HG03521 (cell line): Measurements from ENCODE around the gene MRC1.

Experiments used
- ATAC-seq: cut with Tn5 transposase; IDR thresholded peaks from one replicate; pipeline ENCODE4 v1.9.1; 2021; ENCODE audit warnings: mild to moderate bottlenecking, moderate library complexity; ENCODE audit not compliant: unreplicated experiment

The MRC1 gene

DNA sequence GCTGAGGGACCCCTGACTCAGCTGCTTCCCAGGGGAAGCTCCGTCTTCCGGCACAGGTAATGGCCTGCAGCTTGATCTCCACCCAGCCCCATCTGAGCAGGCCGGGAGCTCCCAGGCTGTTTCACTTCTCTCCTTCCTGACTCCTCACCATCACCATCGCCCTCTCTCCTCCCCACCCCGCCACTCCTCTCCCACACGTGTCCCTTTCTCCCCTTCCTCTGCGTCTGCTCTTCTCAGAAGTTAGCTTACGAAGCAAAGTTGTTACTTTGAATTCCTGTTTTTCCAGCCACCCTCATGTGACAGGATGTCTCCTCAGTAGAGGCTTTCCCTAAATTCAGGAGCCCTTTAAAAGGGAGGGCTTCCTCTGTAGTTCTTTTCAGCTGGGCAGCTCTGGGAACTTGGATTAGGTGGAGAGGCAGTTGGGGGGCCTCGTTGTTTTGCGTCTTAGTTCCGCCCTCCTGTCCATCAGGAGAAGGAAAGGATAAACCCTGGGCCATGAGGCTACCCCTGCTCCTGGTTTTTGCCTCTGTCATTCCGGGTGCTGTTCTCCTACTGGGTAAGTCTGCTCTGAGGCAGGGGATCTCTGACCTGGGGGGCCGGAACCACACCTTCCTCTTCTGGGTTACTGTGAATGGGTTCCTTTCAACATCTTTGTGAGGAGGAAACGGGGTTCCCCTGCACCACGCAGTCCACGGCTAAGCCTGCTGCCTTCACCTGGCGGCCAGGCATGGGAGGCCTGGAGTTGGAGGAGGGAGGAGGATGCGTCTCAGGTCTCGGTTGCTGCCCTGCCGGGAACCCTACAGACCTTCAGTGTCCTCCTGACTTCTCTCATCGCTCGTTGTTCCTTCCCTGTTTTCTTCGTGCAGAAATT lies at the start of gene MRC1:
TSS of gene MRC1 (plus strand) at position 378 of the 871 bp plus-strand sequence. CDS start at position 496, 118 bp downstream.
- ATAC-seq, result no peak

DNA sequence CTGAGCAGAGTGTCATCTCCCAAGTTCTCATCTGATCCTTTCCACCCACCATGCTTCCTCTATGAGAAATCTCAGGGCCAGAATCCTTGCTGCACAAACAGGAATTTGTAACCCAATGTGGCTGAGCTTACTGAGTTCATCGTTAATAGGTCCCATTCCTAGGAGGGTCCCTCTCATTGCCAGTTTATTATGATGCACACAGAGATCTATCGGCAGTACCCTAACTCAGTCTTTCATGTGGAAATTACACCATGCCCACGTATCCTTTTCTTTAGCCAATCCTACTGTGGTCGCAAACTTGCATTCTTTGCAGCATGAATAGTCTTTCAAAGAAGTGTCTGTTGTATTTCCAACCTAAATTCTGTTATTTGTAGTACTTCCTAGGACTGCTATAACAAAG lies 45.0 kb upstream of the MRC1 start:
- no peak for ATAC-seq

DNA sequence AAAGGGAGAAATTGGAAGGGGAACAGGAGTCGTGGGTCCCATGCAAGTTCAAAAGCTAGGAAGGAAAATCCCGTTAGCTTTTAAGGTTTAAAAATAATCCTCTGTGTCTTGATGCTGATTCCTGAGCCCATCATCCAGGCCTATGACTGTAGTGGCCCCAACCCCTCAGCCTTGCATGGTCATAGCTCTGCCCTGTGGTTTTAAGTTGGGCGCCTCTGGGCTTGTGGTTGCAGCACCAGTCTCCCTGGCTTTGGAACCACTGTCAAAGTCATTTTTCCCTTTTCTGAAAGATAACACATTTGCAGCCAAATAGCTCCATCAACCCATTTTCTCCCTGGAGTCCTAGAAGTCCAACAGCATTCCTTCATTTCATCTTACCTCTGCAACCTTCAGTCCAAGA lies 43.5 kb upstream of the MRC1 start:
- ATAC-seq, result no peak

DNA sequence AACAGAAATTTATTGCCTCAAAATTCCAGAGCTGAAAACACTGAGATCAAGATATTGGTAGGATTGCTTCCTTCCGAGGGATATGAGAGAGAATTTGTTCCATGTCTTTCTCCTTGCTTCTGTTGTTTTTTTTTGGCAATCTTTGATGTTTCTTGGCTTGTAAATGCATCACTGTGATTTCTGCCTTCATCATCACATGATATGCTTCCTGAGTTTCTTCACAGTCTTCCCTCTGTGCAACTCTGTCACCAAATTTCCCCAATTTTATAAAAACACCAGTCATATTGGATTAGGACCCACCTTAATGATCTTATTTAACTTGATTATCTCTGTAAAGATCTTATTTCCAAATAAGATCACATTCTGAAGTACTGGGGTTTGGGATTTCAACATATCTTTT lies 42.4 kb upstream of the MRC1 start:
- no peak for ATAC-seq

DNA sequence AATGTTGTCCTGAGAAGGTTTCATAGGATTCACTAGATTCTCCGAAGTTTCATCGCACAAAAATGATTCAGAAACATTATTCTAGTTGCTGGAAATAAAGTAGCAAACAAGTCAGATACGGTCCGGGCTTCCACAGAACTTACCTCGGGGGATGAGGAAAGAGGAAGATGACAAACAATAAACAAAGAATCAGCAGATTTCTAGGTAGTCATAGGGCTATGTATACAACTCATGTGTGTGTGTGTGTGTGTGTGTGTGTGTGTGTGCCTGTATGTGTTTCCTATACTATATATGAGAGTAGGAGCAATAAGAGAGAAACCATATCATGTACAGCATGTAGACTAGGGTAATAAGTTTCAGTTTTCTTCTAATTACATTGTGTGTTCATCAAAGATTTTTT lies 40.7 kb upstream of the MRC1 start:
- ATAC-seq, result no peak

DNA sequence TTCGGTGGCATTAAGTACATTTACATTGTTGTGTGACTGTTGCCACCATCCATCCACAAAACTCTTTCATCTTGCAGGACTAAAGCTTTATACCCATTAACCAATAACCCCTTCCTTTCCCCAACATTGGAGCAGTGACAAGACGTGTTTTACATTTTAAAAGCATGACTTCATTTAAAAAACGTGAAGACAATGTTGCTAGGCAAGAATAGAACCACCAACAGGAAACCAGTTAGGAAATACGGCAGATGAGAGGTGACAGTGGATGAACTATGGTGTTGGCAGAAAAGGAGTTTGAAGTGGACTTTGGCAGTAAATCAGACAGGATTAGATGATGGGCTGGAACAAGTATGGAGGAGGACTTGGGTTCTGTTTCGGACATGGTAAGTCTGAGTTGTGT lies 40.2 kb upstream of the MRC1 start:
- ATAC-seq, result no peak

DNA sequence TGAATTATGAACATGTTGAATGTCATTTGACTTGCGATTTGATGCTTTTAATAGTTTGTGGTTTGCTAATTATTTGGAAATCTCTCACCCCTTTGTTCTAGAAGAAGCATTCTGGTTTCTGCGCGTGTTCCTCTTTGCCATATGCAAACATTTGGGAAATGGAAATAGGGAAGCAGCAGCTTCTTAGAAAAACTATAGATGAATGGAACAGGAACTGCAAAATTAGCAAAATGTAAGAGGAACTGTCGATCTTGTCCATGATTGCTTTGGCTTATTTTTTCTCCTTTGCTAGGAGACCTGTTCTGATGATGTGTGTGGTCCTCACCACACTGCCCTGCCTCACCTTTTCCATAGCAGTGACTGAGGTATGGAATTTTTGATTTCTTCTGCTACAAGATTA lies 38.1 kb upstream of the MRC1 start:
- no peak for ATAC-seq

DNA sequence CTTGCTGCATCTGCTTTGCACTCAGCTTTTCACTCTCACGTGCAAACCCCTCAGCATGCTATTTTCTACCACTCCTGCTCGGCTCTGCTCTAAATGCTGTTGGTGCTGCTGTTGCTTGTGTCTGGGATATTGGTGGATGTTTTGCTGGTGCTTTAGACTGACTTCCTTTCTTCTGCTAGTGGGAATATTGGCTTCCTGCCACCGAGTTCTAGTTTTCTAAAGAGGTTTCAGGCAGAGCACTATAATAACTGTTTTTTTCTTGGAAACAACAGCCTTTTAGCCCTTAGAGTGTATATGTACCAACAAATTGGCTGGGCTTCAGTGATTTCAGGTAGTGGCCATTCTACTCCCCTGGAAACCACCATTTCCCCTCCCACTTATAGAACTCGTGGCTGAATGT lies 29.4 kb upstream of the MRC1 start:
- ATAC-seq, result no peak

DNA sequence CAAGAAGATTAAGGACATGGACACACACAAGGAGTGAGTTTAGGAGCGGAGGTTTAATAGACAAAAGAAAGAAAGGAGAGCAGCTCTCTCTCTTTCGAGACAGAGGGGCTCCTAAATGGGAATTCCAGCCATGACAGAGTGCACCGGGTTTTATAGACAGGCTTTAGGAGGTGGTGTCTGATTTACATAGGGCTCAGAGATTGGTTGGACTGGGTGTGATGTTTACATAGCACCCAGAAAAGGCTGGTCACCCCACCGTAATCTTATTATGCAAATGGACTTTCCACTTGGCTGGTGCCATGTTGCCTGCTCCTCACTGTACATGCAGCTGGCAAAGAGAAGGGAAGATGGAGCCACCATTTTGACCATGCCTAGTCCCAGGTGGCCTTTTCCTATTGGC lies 28.4 kb upstream of the MRC1 start:
- no peak for ATAC-seq

DNA sequence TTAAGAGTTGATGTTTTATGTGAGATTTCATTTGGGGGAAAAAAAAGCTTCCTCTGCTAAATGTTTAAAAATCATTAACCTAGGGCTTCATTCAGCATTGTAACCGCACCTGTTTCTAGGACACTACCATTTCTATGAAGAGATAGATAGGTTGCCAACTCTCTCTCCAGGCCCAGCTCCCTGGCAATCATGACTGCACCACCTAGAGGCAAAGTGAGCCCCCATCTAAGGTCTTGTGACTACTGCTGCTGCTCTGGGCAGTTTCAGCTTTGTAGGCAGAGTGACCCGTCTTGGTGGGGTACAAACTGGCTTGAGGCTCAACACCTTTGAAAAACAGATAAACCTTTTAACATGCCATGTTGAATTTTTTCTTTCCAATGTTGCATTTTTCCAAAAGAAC lies 27.3 kb upstream of the MRC1 start:
- no peak for ATAC-seq

DNA sequence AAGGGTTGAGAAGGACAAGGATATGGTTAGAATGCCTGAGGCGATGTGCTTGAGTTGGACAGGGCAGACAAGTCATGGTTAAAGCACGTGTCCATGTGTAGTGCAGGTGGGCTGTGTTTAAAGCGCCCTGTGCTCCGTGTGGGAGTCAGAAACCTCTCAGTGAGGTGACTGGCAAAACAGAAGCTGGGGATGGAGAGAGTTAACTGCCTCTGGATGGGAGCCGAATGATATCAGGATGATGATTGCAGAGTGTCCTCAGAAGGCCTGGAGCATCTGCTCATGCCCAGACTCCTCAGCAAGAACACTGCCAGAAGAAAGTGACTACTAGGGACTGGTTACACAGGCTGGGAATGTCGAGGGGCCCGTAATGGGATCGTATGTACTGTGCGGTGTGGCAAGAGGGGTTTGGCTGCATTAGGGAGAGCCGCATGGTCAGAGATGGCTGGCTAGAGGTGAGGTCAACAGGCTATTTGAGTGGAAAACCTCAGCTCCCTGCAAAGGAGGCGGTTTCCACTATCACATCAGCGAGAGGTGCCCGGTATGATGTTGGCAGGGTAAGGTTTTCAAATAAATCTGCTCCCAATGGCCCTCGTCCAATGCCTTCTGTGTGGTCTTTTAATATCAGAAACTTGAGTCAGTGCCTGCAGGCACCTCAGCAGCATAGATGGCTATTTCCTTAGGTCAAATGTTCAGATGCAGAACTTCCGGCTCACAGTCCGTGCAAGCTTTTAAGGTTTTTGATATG lies 26.1 kb upstream of the MRC1 start:
- ATAC-seq, result no peak

DNA sequence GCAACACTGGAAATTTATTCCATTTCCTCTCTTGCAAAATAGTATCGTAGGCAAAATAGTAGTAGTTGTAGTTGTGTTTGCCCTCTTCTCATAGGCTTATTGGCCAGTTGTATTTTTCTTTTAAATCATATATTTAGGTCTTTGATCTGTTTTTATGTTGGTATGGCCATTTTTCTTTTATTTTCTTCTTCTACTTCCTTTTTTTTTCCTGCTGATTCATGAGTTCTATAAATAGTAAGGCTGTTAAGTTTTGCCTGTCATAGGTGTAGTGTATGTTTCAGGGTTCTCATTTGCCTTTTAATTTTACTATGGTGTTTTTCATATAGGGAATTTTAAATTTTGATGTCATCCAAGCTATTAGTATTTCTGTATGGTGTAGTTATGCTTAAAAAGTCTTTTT lies 25.4 kb upstream of the MRC1 start:
- no peak for ATAC-seq

DNA sequence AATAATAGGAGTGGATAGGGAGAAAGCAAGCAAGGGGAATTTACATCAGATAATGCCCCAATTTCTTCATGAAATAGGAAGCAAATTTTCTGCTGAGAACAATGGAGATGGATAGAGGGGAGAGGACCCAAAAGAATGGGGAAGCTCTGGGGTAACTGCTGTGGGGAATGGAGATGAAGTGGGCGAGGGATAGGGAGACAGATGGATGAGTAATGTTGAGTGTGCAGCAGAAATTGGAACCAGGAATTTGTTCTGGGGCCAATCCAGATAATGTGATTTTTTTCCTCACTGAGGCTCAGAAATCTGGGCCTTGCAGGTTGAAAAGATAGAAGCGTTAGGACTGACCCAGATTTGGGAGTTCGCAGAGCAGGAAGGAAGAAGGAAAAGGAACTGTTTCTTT lies 24.5 kb upstream of the MRC1 start:
- no peak for ATAC-seq

DNA sequence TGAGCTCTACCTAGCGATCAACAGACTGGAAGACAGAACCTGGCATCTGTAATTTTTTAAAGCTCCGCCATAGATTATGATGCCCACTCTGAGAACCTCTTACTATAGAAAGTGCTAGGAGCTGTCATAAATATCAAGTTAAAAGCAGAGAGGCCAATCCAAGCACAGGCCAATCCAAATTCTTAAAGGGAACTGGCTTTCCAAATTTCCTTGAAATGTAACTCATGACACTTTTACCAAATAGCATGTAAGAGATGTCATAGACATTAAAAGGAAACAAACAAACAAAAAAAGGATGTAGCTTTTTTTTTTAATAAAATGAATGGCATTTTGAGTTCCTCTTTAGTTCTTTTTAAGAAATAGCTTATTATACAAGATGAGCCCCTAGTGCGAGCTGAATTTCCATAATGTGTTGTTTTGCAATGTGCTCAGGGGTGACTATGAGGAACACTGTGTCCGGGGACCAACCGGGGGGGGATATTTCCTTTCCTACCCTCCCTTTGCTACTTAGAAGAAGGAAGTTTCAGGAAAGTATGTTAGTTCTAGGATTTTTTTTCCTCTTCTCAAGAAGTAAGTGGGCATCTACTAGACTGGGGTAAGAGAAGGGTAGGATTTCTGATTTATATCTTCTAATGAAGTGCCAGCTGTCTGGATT lies 23.7 kb upstream of the MRC1 start:
- no peak for ATAC-seq

DNA sequence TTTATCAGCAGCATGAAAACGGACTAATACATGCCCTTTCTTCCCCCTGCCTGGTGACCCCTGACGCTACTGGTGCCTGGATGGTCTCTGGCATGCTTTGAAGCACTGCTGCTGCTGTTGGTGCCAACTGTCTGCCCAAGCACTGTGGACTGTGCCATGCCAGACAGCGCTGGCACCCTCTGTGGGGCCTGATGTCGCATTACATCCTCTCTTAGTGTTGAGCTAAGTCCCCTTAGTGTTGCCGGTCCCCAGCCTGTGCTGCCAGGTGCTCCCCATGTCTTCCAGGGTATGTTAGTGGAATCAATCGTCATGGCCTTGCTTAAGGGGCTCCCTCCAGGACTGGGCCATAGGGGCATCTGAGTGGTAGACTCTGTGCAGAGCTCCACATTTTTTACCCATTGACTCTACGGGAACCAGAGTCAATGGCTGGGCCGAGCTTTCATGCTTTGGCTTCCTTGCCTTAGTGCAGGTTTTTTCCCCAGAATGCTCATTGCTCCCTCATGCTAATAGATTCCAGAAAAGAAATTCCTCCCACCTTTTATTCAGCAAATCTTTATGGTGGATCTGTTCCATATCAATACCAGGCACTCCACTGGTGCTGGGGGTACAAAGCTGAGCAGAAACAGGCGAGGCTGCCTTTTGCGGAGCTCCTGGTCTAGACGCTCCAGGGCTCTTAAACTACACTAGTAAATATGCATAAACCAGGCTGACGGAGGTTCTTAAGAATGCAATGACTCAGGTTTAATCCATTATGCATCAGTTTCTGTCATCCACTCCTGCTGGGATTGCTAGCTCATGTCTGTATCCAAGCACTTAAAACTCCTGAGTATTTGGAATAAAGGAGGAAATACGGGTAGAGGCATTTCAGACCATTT lies 21.8 kb upstream of the MRC1 start:
- no peak for ATAC-seq

DNA sequence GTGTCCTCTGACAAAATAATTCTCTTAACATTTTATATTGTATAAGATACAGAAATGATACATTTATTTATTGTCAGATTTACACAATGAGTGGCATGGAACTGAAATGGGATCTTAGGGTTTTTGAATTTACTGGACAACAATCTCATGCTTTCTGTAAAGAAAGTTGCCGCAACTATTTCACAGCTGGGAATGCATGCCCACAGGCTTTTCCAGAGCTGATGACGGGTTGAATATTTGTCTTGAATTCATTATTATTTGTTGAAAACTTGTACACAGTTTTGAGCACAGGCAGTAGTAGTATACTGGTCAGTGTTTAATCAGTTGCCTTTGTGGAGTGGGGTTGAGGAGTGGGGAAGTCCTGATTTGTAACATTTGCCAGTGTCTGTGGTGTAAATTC lies 20.5 kb upstream of the MRC1 start:
- no peak for ATAC-seq

DNA sequence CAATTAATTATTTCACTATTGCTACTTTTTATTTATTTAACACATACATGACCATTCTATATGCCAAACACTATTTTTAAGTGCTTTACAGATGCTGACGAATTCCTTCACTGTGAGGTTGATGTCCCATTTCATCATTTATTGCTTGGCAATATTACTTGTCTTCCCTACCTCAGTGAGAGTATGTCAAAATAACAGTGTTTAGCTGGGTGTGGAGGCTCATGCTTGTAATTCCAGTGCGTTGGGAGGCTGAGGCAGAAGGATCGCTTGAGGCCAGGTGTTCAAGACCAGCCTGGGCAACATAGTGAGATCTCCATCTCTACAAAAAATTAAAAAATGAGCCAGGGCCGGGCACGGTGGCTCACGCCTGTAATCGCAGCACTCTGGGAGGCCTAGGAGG lies 19.8 kb upstream of the MRC1 start:
- no peak for ATAC-seq

DNA sequence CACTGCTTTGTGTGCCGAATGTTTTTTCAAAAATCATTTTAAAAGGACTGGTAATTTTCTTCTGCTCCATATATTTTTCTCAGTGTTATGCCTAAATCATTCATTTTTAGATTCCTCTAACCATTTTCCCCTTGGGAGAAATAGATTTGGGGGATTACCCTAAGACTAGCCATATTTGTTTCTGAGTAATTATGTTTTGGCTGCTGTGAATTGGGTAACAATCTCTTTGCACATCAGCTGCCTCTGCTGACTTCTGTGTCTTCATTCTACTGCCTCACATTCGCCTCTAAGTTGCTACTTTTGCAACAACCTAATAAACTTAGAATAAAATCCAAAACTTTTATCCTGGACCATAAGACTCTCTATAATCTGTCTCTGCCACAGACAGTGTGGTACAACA lies 18.5 kb upstream of the MRC1 start:
- ATAC-seq, result no peak

DNA sequence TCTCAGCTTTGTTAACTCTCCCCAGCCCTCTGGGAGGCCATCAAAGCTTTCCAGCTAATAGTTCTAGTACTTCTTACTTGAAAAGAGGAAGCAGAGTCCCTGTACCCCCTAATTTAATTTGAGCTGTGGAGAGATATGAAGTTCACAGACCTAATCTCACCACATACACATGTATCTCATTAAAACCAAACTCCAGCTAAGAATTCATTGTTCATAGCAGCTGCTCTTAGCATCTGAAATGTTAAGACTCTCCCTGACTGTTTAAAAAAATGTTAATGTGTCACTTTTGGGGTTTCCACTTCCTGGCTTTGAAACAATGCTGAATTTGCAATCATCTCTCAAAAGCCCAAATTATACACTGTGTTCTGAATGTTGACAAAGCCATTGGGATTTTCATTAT lies 16.2 kb upstream of the MRC1 start:
- ATAC-seq, result no peak

DNA sequence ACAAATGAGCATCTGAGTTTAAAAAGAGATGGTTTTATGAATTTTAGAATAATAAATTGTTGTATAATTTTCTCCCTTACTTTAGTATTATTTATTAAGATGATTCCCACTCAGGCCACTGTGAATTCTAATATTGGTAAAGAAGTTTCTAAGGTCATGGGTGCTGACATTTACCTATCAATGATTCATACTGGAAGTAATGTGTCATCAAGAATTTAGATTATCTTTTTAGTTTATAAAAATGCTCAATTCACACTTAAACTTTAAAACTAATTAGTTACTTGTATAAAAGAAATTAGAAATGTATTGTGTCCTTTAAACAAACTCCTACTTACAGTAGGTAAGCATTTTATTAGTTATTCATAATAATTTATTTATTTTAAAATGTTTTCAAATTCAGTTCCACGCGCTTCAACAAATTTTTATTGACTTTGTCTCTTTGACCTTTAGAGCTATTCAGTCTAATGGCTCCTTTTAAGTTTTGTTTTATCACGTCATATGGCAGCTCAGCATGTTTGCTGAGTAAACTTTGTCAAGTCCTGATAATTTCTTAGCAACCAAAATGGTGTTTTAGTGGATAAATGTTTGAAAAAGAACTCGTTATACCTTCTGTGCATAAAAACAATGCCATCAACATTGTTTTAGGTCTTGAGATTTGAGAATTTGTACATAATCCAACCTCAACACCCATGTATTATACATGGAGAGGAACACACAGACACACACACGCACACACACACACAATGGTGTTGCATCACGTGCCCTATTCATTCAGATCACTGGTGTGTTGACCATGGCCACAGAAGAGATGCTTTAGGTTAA lies 15.1 kb upstream of the MRC1 start:
- no peak for ATAC-seq
